IMR-90 (cell line): ENCODE data around the gene CBX8. TPM values are rescaled to one million over a fixed set of nuclear protein-coding genes. Genes with fewer than 3 reads are reported as not detected.
A peak's percentile ranks its signal among the peaks of the same experiment; 100 is the strongest.

ENCODE experiments used
- ATAC-seq: fragments of 200-7000 bp; cut with Tn5 transposase; 2 replicates; pipeline ENCODE4 v1.9.1; 2020; ENCODE audit warnings: low read depth, mild to moderate bottlenecking, moderate library complexity
- BruUV-seq: library from RNA; stranded (reverse); fragments of 400-500 nt; replicated peaks from 2 replicates; lab custom pipeline; 2021; lab: Mats Ljungman, UMichigan
- CTCF ChIA-PET: fragments of 300-600 bp; formaldehyde crosslinking; extraction: SDS; loops from one replicate; lab custom pipeline; 2021; ENCODE audit warnings: antibody characterized with exemption; lab: Yijun Ruan, JAX
- POLR2A ChIA-PET: fragments of 300-600 bp; sonication (Branson Sonifier 250); formaldehyde crosslinking; loops from one replicate; lab custom pipeline; 2022; ENCODE audit warnings: antibody characterized with exemption; ENCODE audit not compliant: unreplicated experiment; lab: Charles Lee
- DNase-seq: peaks from one replicate; pipeline ENCODE4 v3.0.0; 2013
- H2AFZ ChIP-seq: replicated peaks from 2 replicates; pipeline ENCODE3; 2013; ENCODE audit warnings: low read length, mild to moderate bottlenecking; ENCODE audit not compliant: poor library complexity
- H2AK5ac ChIP-seq: 2 replicates; pipeline ENCODE4 v1.6.1; 2013; ENCODE audit warnings: low read depth, low read length, inconsistent platforms
- H2AK9ac ChIP-seq: replicated peaks from 2 replicates; pipeline ENCODE3; 2013; ENCODE audit warnings: mild to moderate bottlenecking, low read depth, low read length, moderate library complexity; ENCODE audit not compliant: poor library complexity
- H2BK120ac ChIP-seq: 2 replicates; pipeline ENCODE4 v1.6.1; 2013; ENCODE audit warnings: low read depth, low read length, inconsistent platforms
- H2BK15ac ChIP-seq: 3 replicates; pipeline ENCODE4 v1.6.1; 2013; ENCODE audit warnings: low read depth, low read length, inconsistent platforms
- H2BK20ac ChIP-seq: 2 replicates; pipeline ENCODE4 v1.6.1; 2013; ENCODE audit warnings: low read depth, mild to moderate bottlenecking, inconsistent platforms, low read length, moderate library complexity
- H2BK5ac ChIP-seq: 2 replicates; pipeline ENCODE4 v1.6.1; 2013; ENCODE audit warnings: mild to moderate bottlenecking, low read depth, low read length, inconsistent platforms; ENCODE audit not compliant: poor library complexity, severe bottlenecking
- H3K14ac ChIP-seq: replicated peaks from 2 replicates; pipeline ENCODE4 v1.6.1; 2013; ENCODE audit warnings: low read depth, low read length, inconsistent platforms
- H3K18ac ChIP-seq: 2 replicates; pipeline ENCODE4 v1.6.1; 2013; ENCODE audit warnings: low read depth, low read length, control low read depth
- H3K23ac ChIP-seq: 2 replicates; pipeline ENCODE4 v1.6.1; 2013; ENCODE audit warnings: low read depth, low read length, inconsistent platforms
- H3K27ac ChIP-seq: 2 replicates; pipeline ENCODE4 v1.5.1; 2013; ENCODE audit warnings: mild to moderate bottlenecking, control low read depth, low read length; ENCODE audit not compliant: insufficient read depth
- H3K27me3 ChIP-seq: 2 replicates; pipeline ENCODE4 v1.6.1; 2013; ENCODE audit warnings: low read length; ENCODE audit not compliant: control insufficient read depth, insufficient read depth
- H3K36me3 ChIP-seq: 2 replicates; pipeline ENCODE4 v1.6.1; 2013; ENCODE audit warnings: low read length, mixed read lengths; ENCODE audit not compliant: control insufficient read depth, insufficient read depth
- H3K4ac ChIP-seq: 2 replicates; pipeline ENCODE4 v1.6.1; 2013; ENCODE audit warnings: low read depth, low read length, inconsistent platforms
- H3K4me1 ChIP-seq: 2 replicates; pipeline ENCODE4 v1.6.1; 2013; ENCODE audit warnings: low read length, mixed read lengths; ENCODE audit not compliant: control insufficient read depth, insufficient read depth
- H3K4me2 ChIP-seq: 2 replicates; pipeline ENCODE4 v1.6.1; 2013; ENCODE audit warnings: low read depth, mild to moderate bottlenecking, control low read depth, low read length, moderate library complexity
- H3K4me3 ChIP-seq: 2 replicates; pipeline ENCODE4 v1.5.1; 2013; ENCODE audit warnings: low read depth, mild to moderate bottlenecking, control low read depth, low read length, moderate library complexity; ENCODE audit not compliant: insufficient read depth
- H3K56ac ChIP-seq: 2 replicates; pipeline ENCODE4 v1.6.1; 2013; ENCODE audit warnings: low read length, inconsistent platforms; ENCODE audit not compliant: insufficient read depth; ENCODE audit errors: extremely low read depth
- H3K79me1 ChIP-seq, 2 experiments: 2 replicates each; pipeline ENCODE4 v1.6.1; 2013; ENCODE audit warnings: low read length in 2 of 2, inconsistent platforms in 1 of 2, low read depth in 1 of 2
- H3K9ac ChIP-seq: 2 replicates; pipeline ENCODE4 v1.6.1; 2013; ENCODE audit warnings: low read depth, low read length, control low read depth
- H3K9me1 ChIP-seq: 2 replicates; pipeline ENCODE4 v1.6.1; 2013; ENCODE audit warnings: low read length, inconsistent platforms; ENCODE audit not compliant: insufficient read depth
- H3K9me3 ChIP-seq: 2 replicates; pipeline ENCODE4 v1.6.1; 2013; ENCODE audit warnings: low read length; ENCODE audit not compliant: control insufficient read depth, insufficient read depth
- H4K20me1 ChIP-seq: 2 replicates; pipeline ENCODE4 v1.6.1; 2013; ENCODE audit warnings: low read length, inconsistent platforms; ENCODE audit not compliant: insufficient read depth
- H4K5ac ChIP-seq: 2 replicates; pipeline ENCODE4 v1.6.1; 2013; ENCODE audit warnings: mild to moderate bottlenecking, low read depth, low read length, control low read depth
- H4K8ac ChIP-seq, 2 experiments: 2 replicates each; pipeline ENCODE4 v1.6.1; 2013; ENCODE audit warnings: low read depth in 2 of 2, low read length in 2 of 2, control low read depth in 1 of 2, inconsistent platforms in 1 of 2
- H4K91ac ChIP-seq: 2 replicates; pipeline ENCODE4 v1.6.1; 2013; ENCODE audit warnings: low read depth, low read length, inconsistent platforms; ENCODE audit not compliant: insufficient read depth
- BHLHE40 ChIP-seq: fragments of 150-350 bp; IDR thresholded peaks from 2 replicates; pipeline ENCODE4 v1.6.1; 2016; ENCODE audit warnings: mild to moderate bottlenecking, low read depth, low read length
- CTCF ChIP-seq: conservative IDR thresholded peaks from 2 replicates; pipeline ENCODE4 v1.5.1; 2012; ENCODE audit warnings: mild to moderate bottlenecking, low read depth, low read length, improper control_type of control experiment
- FOS ChIP-seq: fragments of 150-350 bp; IDR thresholded peaks from 2 replicates; pipeline ENCODE4 v1.6.1; 2016; ENCODE audit warnings: low read depth, low read length
- MAZ ChIP-seq: IDR thresholded peaks from 2 replicates; pipeline ENCODE4 v1.6.1; 2012; ENCODE audit warnings: low read depth, mild to moderate bottlenecking, low read length, improper control_type of control experiment, moderate library complexity, borderline replicate concordance
- NFE2L2 ChIP-seq: fragments of 150-350 bp; IDR thresholded peaks from 2 replicates; pipeline ENCODE4 v1.6.1; 2016; ENCODE audit warnings: low read depth, mild to moderate bottlenecking, low read length
- POLR2A ChIP-seq: IDR thresholded peaks from 2 replicates; pipeline ENCODE4 v1.6.1; 2012; ENCODE audit warnings: mild to moderate bottlenecking, low read depth, low read length
- RAD21 ChIP-seq: IDR thresholded peaks from 2 replicates; pipeline ENCODE4 v1.6.1; 2012; ENCODE audit warnings: low read length, improper control_type of control experiment
- RCOR1 ChIP-seq: IDR thresholded peaks from 2 replicates; pipeline ENCODE4 v1.6.1; 2012; ENCODE audit warnings: mild to moderate bottlenecking, low read length, improper control_type of control experiment; ENCODE audit not compliant: insufficient replicate concordance
- SMC3 ChIP-seq: fragments of 150-350 bp; IDR thresholded peaks from 2 replicates; pipeline ENCODE4 v1.6.1; 2016; ENCODE audit warnings: low read depth, mild to moderate bottlenecking, antibody characterized with exemption, low read length, moderate library complexity
- USF2 ChIP-seq: fragments of 150-350 bp; IDR thresholded peaks from 2 replicates; pipeline ENCODE4 v1.6.1; 2017; ENCODE audit warnings: mild to moderate bottlenecking, antibody characterized with exemption, low read length, low read depth
- WGBS, 2 experiments: methylation state at CpG; one replicate each; pipeline versions ENCODE4 v1.1.5 to v1.1.7; 2013; ENCODE audit warnings: missing lambda C conversion rate in 2 of 2; ENCODE audit not compliant: insufficient read length in 1 of 2; ENCODE audit errors: extremely low coverage in 2 of 2; 5-methylcytosine and 5-hydroxymethylcytosine counted together
- dilution Hi-C: fragments of 300-500 bp; cut with HindIII; formaldehyde crosslinking; loops from one replicate; pipeline ENCODE4 v1.14.3; 2018; ENCODE audit warnings: low sequenced_read_pairs; ENCODE audit not compliant: unreplicated experiment
- in situ Hi-C: fragments of 300-500 bp; cut with MboI; formaldehyde crosslinking; loops from 3 replicates; pipeline ENCODE4 v1.14.3; 2019; ENCODE audit warnings: low sequenced_read_pairs, inconsistent platforms, mixed read lengths
- intact Hi-C: fragments of 100-400 bp; cut with micrococcal nuclease; formaldehyde crosslinking; loops from 2 replicates; pipeline ENCODE4 v1.10.0; 2022
- polyA plus RNA-seq, 3 experiments: library from polyadenylated mRNA; depleted of rRNA; stranded (reverse); fragments of >200 nt; gene quantifications; 2 replicates each; pipeline ENCODE4 v1.2.3, GENCODE V29; 2012; ENCODE audit warnings: low replicate concordance in 1 of 3
- total RNA-seq: library from RNA; depleted of rRNA; stranded (reverse); fragments of >200 nt; gene quantifications from 2 replicates; pipeline ENCODE4 v1.2.3, GENCODE V29; 2012

Gene CBX8
- total and polyA plus RNA-seq, 2 of the 4 experiments (the other 2 are of a cell fraction), result 3.2 to 5.4 TPM

- ATAC-seq, result no peak; the same call in none of the 2 replicates
- no TSS peak for BruUV-seq
Observed at GRCh38 chr17:79778504-79779083, 18.3 kb downstream of the CBX8 start.

More at GRCh38 chr17:79778504-79779083, 18.3 kb downstream of the CBX8 start:
- Histone ChIP-seq H2AK9ac (peak overlapping the region; percentile 80), H3K4me2 (peak overlapping the region; percentile 66), H4K5ac (no peak overlapping the region), H3K79me1 (no peaks in the 10 kb centered on the region; a peak in 1 of 4 replicates), H2AK5ac (no peak overlapping the region), H3K18ac (no peak overlapping the region), H3K4me1 (peaks cover 3% of the 10 kb centered on the region; the same call in 1 of the 2 replicates), H3K14ac (no peak overlapping the region), H3K9me1 (no peaks in the 10 kb centered on the region), H3K9me3 (0 out of 2 replicates have a peak, but pooled peaks cover 3% of the 10 kb centered on the region), H2BK15ac (no peak overlapping the region), H3K27ac (no peak overlapping the region; the same call in 1 of the 2 replicates), H3K4me3 (peak overlapping the region; percentile 83), H2BK20ac (no peak overlapping the region), H3K23ac (no peak overlapping the region), H3K56ac (no peak overlapping the region), H3K27me3 (peaks cover 36% of the 10 kb centered on the region), H2AFZ (peak overlapping the region; percentile 95), H2BK120ac (no peak overlapping the region), H3K4ac (0 out of 2 replicates have a peak overlapping the region, but pooled peaks have one; percentile 0), H4K20me1 (peaks cover 3% of the 10 kb centered on the region; the same call in 1 of the 2 replicates), H3K36me3 (no peaks in the 10 kb centered on the region), H2BK5ac (no peak overlapping the region), H4K8ac (no peak overlapping the region), H4K91ac (no peak overlapping the region), H3K9ac (peak overlapping the region; percentile 4; the same call in 1 of the 2 replicates)
- CTCF ChIA-PET, result interaction anchor here (0.6 kb wide), 1 partner anchor 257 kb away, joined by 5 read pairs; no protein-coding TSS in a partner anchor
- no peak for TF ChIP-seq BHLHE40
- no peak for TF ChIP-seq USF2
- TF ChIP-seq NFE2L2, result no peak
- no peak for TF ChIP-seq FOS
- no peak for TF ChIP-seq RCOR1
- no peak for TF ChIP-seq CTCF
- TF ChIP-seq POLR2A, result no peak
- no peak for TF ChIP-seq MAZ
- TF ChIP-seq SMC3, result no peak
- no peak for TF ChIP-seq RAD21
- DNase-seq, result no peak
- WGBS, 2 experiments, result 2% methylated on average over 8 of the region's 49 CpGs; no CpG with 5 or more reads in 1 of the 2 experiments
- intact Hi-C loops, result no loop called here
- dilution Hi-C loops, result no loop called here
- POLR2A ChIA-PET, result no interaction called here
- in situ Hi-C loops, result no loop called here
